Inferior parietal cortex (tissue), 1 donor: ENCODE results near the gene HS3ST3A1.
"Not testable (repeated sequence)": the region's sequence is repeated elsewhere in the genome, so short reads cannot be mapped to it uniquely, and the experiment has no call there.

Experiments
- DNase-seq: peaks from one replicate; pipeline ENCODE4 v3.0.0-alpha.2; 2016; ENCODE audit errors: extremely low spot score

Gene HS3ST3A1

GRCh38 chr17:13538841-13539411, 62.8 kb downstream of the HS3ST3A1 start:
- DNase-seq, result no peak

- no peak for DNase-seq
Observed at GRCh38 chr17:13537871-13538643, 63.7 kb downstream of the HS3ST3A1 start.

GRCh38 chr17:13537167-13537731, 64.5 kb downstream of the HS3ST3A1 start:
- DNase-seq, result no peak

GRCh38 chr17:13534946-13535345, 66.8 kb downstream of the HS3ST3A1 start:
- DNase-seq, result no peak

- no peak for DNase-seq
Observed at GRCh38 chr17:13531721-13532120, 70.0 kb downstream of the HS3ST3A1 start.

DNA sequence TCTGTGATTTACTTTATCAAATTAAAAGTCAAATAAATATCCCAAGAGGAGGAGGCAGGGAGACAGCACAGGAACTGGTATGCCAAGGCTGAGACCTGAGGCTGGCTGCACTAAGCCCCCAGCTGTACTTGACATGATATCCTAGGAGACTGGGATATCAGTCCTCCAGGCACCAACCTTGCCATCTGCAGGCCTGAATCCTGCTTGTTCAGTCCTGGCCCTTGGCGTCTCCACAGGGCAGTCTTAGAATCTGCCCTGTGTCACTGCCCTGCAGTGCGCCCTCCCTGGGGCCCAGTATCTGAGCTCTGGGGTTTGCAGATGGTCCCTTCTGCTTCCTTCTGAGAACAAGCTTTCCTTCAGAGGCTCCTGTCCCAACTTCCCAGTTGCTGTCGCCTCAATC, 75.9 kb downstream of the HS3ST3A1 start:
- DNase-seq, result no peak

GRCh38 chr17:13523164-13523563, 78.6 kb downstream of the HS3ST3A1 start:
- no peak for DNase-seq

GRCh38 chr17:13522749-13523148, 79.0 kb downstream of the HS3ST3A1 start:
- no peak for DNase-seq

DNA sequence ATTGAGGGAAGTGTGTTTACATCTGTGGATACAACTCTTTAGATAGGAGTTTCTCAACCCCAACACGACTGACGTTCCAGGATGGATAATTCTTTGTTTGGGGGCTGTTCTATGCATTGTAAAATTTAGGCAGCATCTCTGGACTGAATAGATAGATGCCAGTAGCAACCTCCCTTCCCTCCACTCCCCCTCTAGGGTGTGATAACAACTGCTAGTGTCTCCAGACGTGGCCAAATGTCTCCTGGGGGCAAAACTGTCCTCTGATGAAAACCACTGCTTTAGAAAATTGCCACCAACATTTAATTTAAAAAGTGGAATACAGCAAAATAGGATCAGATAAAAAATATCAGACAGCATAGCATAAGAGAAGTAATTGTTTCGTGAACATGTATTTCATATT, 79.9 kb downstream of the HS3ST3A1 start:
- DNase-seq, result no peak

- DNase-seq, result no peak
Observed at GRCh38 chr17:13520899-13521572, 80.7 kb downstream of the HS3ST3A1 start.

- no peak for DNase-seq
Observed at GRCh38 chr17:13518261-13519000, 83.3 kb downstream of the HS3ST3A1 start.

DNA sequence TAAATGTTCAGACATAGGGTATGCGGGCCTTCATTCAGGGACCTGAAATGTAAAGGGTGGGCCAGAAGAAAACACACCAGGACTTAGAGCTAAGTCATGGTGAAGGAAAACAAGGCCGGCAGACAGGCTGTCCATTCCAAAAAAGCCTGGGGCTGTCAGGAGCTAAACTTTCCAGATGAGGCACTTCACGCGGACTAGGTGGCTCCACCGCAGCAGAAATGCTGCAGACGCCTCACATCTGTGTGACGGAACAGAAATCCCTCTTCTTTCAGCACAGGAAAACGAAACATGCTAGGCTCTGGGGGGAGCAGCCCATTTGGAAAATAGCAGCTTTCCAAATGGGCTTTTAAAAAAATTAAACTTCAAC, 88.7 kb downstream of the HS3ST3A1 start:
- DNase-seq, result no peak

DNA sequence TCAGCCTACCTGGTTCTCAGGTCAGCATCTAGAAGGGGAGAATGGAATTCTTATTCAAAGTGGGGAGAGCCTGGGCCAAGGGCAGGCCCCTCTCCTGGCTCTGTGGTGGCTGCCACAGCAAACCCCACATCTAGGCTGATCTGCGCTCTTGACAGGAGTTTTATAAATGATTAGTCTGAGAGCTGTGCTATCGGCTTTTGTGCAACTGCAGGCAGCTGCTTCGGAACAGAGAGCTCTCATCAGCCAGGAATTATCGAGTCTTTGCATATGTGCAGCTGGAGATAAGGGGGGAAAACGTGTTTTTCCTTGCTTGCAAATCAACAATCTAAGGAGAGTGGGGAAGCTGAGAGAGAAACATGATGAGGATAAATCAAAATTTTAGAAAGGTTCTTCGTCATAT, 91.7 kb downstream of the HS3ST3A1 start:
- DNase-seq, result no peak

- no peak for DNase-seq
Observed at GRCh38 chr17:13509527-13509926, 92.2 kb downstream of the HS3ST3A1 start.

DNA sequence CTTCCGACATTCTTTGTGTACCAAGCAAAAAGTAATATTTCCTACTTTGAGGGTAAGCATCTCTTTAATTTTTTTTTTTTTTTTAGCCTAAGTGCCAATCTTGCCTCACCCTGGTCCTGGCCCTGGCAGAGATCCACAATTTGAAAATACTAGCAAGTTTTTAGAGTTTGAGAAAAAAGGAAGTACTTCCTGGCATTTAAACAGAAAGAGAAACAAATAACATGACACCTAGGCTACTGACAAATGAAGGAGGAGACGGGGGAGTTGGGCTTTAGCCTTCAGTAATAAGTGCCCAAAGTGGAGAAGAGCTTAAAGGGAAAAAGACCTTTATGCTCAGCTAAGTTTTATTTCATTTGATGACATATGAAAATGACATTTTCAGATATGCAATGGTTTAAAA, 92.8 kb downstream of the HS3ST3A1 start:
- DNase-seq, result no peak

GRCh38 chr17:13503526-13503925, 98.2 kb downstream of the HS3ST3A1 start:
- DNase-seq, result no peak

DNA sequence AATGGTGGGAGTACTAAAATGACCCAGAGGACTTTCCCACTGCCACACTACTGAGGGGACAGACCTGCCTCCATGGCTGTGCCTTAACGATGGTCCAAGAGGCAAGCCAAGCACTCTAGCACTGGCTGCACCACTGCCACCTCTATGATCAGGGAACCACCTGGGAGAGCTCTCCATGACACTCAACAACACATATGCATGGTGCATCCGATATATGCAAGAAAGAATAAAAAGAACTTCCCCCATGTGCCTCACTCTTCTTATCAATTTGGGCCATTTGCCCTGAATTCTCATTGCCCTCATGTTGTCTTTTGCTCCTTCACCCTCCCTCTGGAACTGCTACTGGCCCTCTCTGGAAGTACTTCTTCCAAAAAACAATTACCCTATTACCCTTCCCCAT, 99.5 kb downstream of the HS3ST3A1 start:
- DNase-seq, result no peak

DNA sequence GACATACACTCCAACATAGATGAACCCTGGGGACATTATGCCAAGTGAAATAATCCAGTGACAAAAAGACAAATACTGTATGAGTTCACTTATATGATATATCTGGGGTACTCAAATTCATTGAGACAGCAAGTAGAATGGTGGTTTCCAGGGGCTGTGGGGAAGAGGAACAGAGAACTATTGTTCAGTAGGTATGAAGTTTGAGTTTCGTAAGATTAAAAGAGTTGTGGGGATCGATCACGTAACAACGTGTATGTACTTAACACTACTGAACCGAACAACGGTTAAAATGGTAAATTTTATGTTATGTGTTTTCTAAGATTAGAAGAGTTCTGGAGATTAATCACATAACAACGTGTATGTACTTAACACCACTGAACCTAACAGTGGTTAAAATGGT, 100.8 kb downstream of the HS3ST3A1 start:
- no peak for DNase-seq

GRCh38 chr17:13498184-13498583, 103.5 kb downstream of the HS3ST3A1 start:
- DNase-seq, result no peak

DNA sequence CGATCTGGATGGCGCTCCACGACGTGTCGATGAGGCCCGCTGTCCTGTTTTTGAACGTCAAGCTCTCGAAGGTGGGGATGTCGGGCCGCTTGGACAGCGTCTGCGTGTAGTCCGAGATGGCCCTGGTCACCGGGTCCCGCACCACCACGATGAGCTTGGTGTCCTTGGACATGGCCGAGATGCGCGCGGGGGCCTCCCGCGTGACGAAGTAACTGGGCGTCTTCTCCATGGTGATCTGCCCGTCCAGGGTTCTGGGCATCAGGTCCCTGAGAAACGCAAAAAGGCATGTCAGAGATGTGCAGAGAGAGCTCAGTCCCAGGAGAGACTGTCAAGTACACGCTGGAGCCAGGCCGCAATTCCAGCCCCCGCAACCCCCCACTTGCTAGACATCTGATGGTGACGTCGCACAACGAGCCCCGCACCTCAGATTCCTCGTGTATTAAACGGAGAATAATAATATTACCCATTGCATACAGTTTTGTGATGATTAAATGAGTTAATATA, 105.1 kb downstream of the HS3ST3A1 start:
- not testable (repeated sequence) for DNase-seq

DNA sequence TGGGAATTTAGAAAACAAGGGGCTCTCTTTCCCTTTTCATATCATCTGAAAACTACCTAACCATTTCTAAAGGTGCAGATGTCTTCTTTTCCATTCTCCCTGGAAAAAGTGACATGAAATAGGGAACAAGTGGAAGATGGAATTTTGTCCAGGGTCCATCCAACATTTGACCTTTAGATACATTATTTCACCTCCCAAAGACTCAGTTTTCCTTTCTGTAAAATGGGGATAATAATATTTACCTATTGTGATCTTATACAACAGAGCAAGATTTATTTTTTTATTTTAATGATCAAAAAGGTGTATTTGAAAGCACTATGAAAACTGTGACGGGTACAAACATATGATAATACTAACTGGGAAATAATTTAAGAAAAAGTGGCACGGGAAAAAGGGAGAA, 106.3 kb downstream of the HS3ST3A1 start:
- no peak for DNase-seq

DNA sequence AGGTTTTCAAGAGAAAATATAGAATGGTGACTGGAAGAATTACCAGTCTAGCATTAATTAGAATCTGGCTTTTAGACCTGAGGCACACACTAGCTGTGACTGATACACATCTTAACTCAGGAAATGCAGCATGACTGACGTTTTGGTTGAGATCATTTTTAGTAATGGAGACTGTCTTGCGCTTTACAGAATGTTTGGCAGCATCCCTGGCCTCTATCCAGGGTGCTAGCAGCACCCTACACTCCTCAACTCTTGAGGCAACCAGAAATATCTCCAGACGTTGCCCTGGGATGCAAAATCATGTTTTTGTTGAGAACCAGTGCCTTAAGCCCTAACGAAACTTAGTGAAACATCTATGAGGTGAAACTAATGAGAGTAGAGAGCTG, 109.0 kb downstream of the HS3ST3A1 start:
- no peak for DNase-seq
